K562 (cell line): ENCODE data around the gene FMN1. TPM values are rescaled to one million over a fixed set of nuclear protein-coding genes. Genes with fewer than 3 reads are reported as not detected.
A peak's percentile ranks its signal among the peaks of the same experiment; 100 is the strongest.

Experiments used
- ASH1L ChIP-seq: fragments of 450-650 bp; IDR thresholded peaks from 2 replicates; pipeline ENCODE4 v1.6.1; 2018; ENCODE audit warnings: borderline replicate concordance, mild to moderate bottlenecking, low read depth; ENCODE audit not compliant: partially characterized antibody
- MAZ ChIP-seq, 2 experiments: fragments of 450-650 bp in 1 of 2; sonication (generic) in 1 of 2; formaldehyde crosslinking; IDR thresholded peaks in 1 of 2; conservative IDR thresholded peaks in 1 of 2; 2 replicates each; pipeline versions ENCODE4 v1.4.0 to v1.5.0; 2020; ENCODE audit warnings: mild to moderate bottlenecking in 1 of 2, missing genetic modification reagents in 1 of 2
- NCOA6 ChIP-seq: fragments of 450-650 bp; IDR thresholded peaks from 2 replicates; pipeline ENCODE4 v1.6.1; 2017; ENCODE audit warnings: mild to moderate bottlenecking
- SRSF7 ChIP-seq: fragments of 200-400 bp; formaldehyde crosslinking; optimal IDR thresholded peaks from 2 replicates; pipeline ENCODE3; 2017; ENCODE audit warnings: mild to moderate bottlenecking, low read depth, low read length
- ZBTB40 ChIP-seq, 2 experiments: fragments of 450-650 bp in 1 of 2; sonication (generic) in 1 of 2; formaldehyde crosslinking in 1 of 2; IDR thresholded peaks; 2 replicates each; pipeline versions ENCODE4 v1.7.1 to v1.9.0; 2016 to 2022; ENCODE audit warnings: inconsistent platforms in 1 of 2, mild to moderate bottlenecking in 1 of 2, missing genetic modification reagents in 1 of 2
- ZNF146 ChIP-seq: IDR thresholded peaks from one replicate; pipeline ENCODE4 v1.6.1; 2018; ENCODE audit warnings: missing compliant biosample characterization; ENCODE audit not compliant: unreplicated experiment
- polyA plus RNA-seq, 8 experiments: library from polyadenylated mRNA; depleted of rRNA in 4 of 8; stranded (reverse) in 5 of 8; unstranded in 3 of 8; fragments of >200 nt; fragmentation: Nextera tagmentation in 2 of 8; fragmentation: Illumina TruSeq in 1 of 8; extraction: Ambion mirVana in 2 of 8; extraction: Trizol in 1 of 8; gene quantifications; 2 replicates each; pipeline versions ENCODE4 v1.2.1 to v1.2.3, GENCODE V29; 2011 to 2014; ENCODE audit warnings: inconsistent platforms in 1 of 8, missing spikeins in 1 of 8
- total RNA-seq, 7 experiments: library from RNA; depleted of rRNA in 6 of 7; stranded (reverse); fragments of >200 nt in 6 of 7; fragmentation: Illumina TruSeq in 2 of 7; extraction: Trizol in 2 of 7; gene quantifications; 2 replicates each; pipeline versions ENCODE4 v1.2.1 to v1.2.3, GENCODE V29; 2011 to 2021; ENCODE audit warnings: low replicate concordance in 1 of 7

FMN1 gene
- total and polyA plus RNA-seq, 9 of the 15 experiments (the other 6 are each of a cell fraction or from before 2014, with no cell fraction given), result 0.03 to 0.07 (median 0.04) TPM; not detected in 6

- TF ChIP-seq ZBTB40 (IDR thresholded peaks at IDR 0.05) (0 out of 2 replicates have a peak, but pooled peaks have one; percentile 20), ZBTB40 (CRISPR knock-in tag; IDR thresholded peaks at IDR 0.05) (no peak), NCOA6 (no peak), ASH1L (no peak), MAZ (CRISPR knock-in tag; conservative IDR thresholded peaks at IDR 0.05 in 1 of 2, IDR thresholded peaks at IDR 0.05 in 1 of 2) (no peak), SRSF7 (no peak), ZNF146 (no peak)
Observed at GRCh38 chr15:32730677-32731654, 463.5 kb downstream of the FMN1 start (continued).
